ENCODE data around the gene CLEC18B. TPM values are rescaled to one million over a fixed set of nuclear protein-coding genes. Genes with fewer than 3 reads are reported as not detected.
"Not testable (repeated sequence)": the region's sequence is repeated elsewhere in the genome, so short reads cannot be mapped to it uniquely, and the experiment has no call there.

Gene CLEC18B
- polyA plus RNA-seq, 1 experiment: not detected

GRCh38 chr16:74419811-74420210 is 1.5 kb downstream of the CLEC18B start:
- H3K4me3 ChIP-seq (ENCODE audit: low read depth, low read length); DNase-seq (ENCODE audit: low read depth); POLR2A ChIA-PET; CTCF ChIA-PET; H3K36me3 ChIP-seq (ENCODE audit: control insufficient read depth, insufficient read depth, low read length); H3K27me3 ChIP-seq (ENCODE audit: control insufficient read depth, insufficient read depth, low read length): not testable (repeated sequence)

DNA sequence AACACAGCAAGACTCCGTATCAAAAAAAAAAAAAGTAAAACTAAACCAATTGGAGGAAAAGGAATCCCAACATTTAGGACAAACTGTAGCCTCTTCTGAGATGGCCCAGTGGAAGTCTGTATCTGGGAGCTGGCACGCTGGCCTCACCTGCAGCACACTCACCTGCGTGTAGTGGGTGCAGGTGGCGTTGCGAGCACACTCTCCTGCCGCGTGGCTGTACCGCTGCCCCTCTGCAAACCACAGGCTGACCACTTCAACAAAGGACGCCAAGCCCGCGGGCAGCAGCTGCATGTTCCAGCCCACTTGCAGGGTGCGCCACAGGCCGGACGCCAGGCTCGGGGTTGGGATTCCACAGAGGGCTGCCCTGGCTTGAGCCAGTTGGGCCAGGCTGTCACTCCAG is 3.4 kb downstream of the CLEC18B start:
- CTCF ChIA-PET; H3K4me3 ChIP-seq (ENCODE audit: low read depth, low read length); POLR2A ChIA-PET: not testable (repeated sequence)

GRCh38 chr16:74413920-74414319 is 7.4 kb downstream of the CLEC18B start:
- H3K27me3 ChIP-seq (ENCODE audit: control insufficient read depth, insufficient read depth, low read length); DNase-seq (ENCODE audit: low read depth); POLR2A ChIA-PET; H3K4me3 ChIP-seq (ENCODE audit: low read depth, low read length); H3K36me3 ChIP-seq (ENCODE audit: control insufficient read depth, insufficient read depth, low read length); CTCF ChIA-PET: not testable (repeated sequence)

More for the DNA sequence above, 3.4 kb downstream of the CLEC18B start:
- not testable (repeated sequence) for H3K27me3 ChIP-seq (ENCODE audit: control insufficient read depth, insufficient read depth, low read length); H3K36me3 ChIP-seq (ENCODE audit: control insufficient read depth, insufficient read depth, low read length); DNase-seq (ENCODE audit: low read depth)

- CTCF ChIA-PET; H3K36me3 ChIP-seq (ENCODE audit: control insufficient read depth, insufficient read depth, low read length); H3K27me3 ChIP-seq (ENCODE audit: control insufficient read depth, insufficient read depth, low read length); POLR2A ChIA-PET; H3K4me3 ChIP-seq (ENCODE audit: low read depth, low read length); DNase-seq (ENCODE audit: low read depth): not testable (repeated sequence)
These were observed 7.8 kb downstream of the CLEC18B start for GRCh38 chr16:74413485-74413884.

GRCh38 chr16:74412775-74413390 is 8.4 kb downstream of the CLEC18B start:
- H3K27me3 ChIP-seq (ENCODE audit: control insufficient read depth, insufficient read depth, low read length); CTCF ChIA-PET; H3K4me3 ChIP-seq (ENCODE audit: low read depth, low read length); POLR2A ChIA-PET; DNase-seq (ENCODE audit: low read depth); H3K36me3 ChIP-seq (ENCODE audit: control insufficient read depth, insufficient read depth, low read length): not testable (repeated sequence)

GRCh38 chr16:74412138-74412774 is 9.0 kb downstream of the CLEC18B start:
- DNase-seq (ENCODE audit: low read depth); POLR2A ChIA-PET; H3K4me3 ChIP-seq (ENCODE audit: low read depth, low read length); H3K27me3 ChIP-seq (ENCODE audit: control insufficient read depth, insufficient read depth, low read length); CTCF ChIA-PET; H3K36me3 ChIP-seq (ENCODE audit: control insufficient read depth, insufficient read depth, low read length): not testable (repeated sequence)

- H3K36me3 ChIP-seq (ENCODE audit: control insufficient read depth, insufficient read depth, low read length); H3K4me3 ChIP-seq (ENCODE audit: low read depth, low read length); DNase-seq (ENCODE audit: low read depth); POLR2A ChIA-PET; CTCF ChIA-PET; H3K27me3 ChIP-seq (ENCODE audit: control insufficient read depth, insufficient read depth, low read length): not testable (repeated sequence)
These were observed 10.3 kb downstream of the CLEC18B start for GRCh38 chr16:74410981-74411380.

GRCh38 chr16:74410057-74410957 is 11.0 kb downstream of the CLEC18B start:
- DNase-seq (ENCODE audit: low read depth); CTCF ChIA-PET; H3K4me3 ChIP-seq (ENCODE audit: low read depth, low read length); H3K27me3 ChIP-seq (ENCODE audit: control insufficient read depth, insufficient read depth, low read length); POLR2A ChIA-PET; H3K36me3 ChIP-seq (ENCODE audit: control insufficient read depth, insufficient read depth, low read length): not testable (repeated sequence)

DNA sequence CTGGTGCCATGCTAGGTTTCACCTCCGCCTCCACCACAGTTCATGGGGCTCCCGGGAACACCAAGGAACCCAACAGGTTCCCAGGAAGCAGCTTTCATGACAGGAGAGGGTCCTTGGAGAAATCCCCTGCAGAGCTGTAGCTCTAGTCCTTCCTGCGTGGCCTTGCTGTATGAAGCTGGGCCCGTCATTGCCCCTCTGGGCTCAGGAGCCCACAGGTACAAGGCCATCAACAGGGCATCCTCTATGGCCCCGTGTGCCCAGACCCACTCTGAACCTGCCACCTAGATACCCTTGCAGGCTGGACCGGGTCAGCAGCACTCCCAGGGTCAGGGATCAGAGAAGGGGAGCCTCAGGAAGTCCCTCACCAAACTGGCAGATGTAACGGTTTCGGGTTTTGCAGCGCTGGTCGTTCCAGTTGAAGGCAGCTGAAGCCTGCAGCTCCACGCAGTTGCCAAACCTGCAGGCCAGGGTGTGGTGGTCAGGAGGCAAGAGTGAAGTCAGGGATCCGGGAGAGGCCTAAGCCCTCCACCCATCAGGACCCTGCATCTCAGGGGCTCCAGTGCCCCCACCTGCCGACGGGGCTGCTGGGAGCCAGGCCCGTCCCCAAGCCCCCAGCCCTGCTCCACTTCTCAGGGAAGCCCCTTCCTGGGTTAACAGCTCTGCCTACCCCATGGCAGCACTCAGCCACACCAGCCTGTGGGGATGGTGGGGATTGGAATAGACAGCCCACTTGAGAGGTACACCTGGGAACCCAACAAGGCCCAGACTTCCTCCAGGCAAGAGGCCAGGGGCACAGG is 11.9 kb downstream of the CLEC18B start:
- H3K36me3 ChIP-seq (ENCODE audit: control insufficient read depth, insufficient read depth, low read length); H3K4me3 ChIP-seq (ENCODE audit: low read depth, low read length); POLR2A ChIA-PET; CTCF ChIA-PET; DNase-seq (ENCODE audit: low read depth); H3K27me3 ChIP-seq (ENCODE audit: control insufficient read depth, insufficient read depth, low read length): not testable (repeated sequence)

- H3K36me3 ChIP-seq (ENCODE audit: control insufficient read depth, insufficient read depth, low read length); DNase-seq (ENCODE audit: low read depth); CTCF ChIA-PET; POLR2A ChIA-PET; H3K27me3 ChIP-seq (ENCODE audit: control insufficient read depth, insufficient read depth, low read length): not testable (repeated sequence)
- H3K4me3 ChIP-seq (ENCODE audit: low read depth, low read length): peak overlapping the region; percentile 32
These were observed 13.9 kb downstream of the CLEC18B start for GRCh38 chr16:74407362-74407705.

DNA sequence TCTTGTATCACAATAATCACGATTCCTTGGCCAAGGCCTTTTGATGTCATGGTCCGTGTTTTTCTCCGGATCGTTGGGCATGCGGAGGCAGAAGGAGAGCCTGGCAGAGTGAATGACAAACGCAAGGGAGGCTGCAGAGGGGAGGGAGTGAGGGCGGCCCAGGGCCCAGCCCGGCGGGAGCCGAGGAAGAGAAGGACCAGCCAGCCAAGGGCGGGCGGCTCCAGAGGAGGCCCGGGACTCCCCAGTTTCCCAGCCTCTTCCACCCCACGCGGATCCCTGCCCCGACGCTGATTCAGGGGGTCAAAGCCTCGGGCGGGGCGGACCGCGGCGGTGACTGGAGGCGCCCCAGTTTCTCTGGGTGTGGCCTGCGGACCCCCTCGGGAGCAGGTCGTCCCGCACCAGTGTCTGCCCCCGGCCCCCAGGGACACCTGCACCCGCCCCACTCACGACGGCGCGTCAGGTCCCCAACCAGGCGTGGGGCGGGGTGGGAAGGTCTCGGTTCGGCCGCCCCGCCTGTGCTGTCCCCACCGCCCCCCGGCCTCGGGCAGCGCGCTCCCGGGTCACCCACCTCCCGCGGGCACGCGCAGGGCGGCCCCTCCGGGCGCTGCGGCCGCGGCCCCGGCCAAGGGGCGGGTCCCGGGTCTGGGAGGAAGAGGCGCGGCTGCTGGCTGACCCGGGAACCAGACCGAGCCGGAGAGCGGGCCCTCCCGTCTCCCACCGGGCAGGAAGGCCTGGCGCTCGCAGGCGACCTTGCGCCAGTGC is 14.5 kb downstream of the CLEC18B start:
- POLR2A ChIA-PET; DNase-seq (ENCODE audit: low read depth); H3K36me3 ChIP-seq (ENCODE audit: control insufficient read depth, insufficient read depth, low read length); H3K27me3 ChIP-seq (ENCODE audit: control insufficient read depth, insufficient read depth, low read length); CTCF ChIA-PET: not testable (repeated sequence)
- H3K4me3 ChIP-seq (ENCODE audit: low read depth, low read length): peak overlapping the region; percentile 32

Measured in BJ (cell line).